ENCODE results near the gene SCMH1. TPM values are rescaled to one million over a fixed set of nuclear protein-coding genes. Genes with fewer than 3 reads are reported as not detected.

SCMH1 gene
- total and polyA plus RNA-seq, 2 of the 4 experiments (the other 2 are of a cell fraction), result 9.0 to 19.4 TPM

DNA sequence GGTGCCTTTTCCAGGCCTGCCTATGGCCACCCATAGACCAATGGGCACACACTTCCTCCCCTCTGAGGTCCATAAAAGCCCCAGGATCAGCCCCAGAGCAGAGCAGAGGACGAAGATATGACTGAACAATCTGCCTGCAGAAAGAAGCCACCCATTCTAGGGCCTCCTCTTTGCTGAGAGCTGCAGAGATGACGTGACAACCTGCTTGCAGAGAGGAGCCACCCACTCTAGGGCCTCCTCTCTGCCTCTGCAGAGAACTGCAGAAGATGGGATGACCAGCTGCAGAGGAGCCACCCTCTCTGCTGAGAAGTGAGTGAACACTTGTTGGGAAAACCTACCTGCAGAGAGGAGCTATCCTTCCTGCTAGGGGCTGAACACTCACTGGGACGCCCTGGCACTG, 79.7 kb downstream of the SCMH1 start:
- Histone ChIP-seq H2BK120ac (ENCODE audit: low read depth, low read length) (no peak overlapping the region), H3K4me3 (ENCODE audit: insufficient read depth, low read depth, low read length) (no peak overlapping the region), H2AFZ (replicated peaks; ENCODE audit: low read length, poor library complexity) (no peak overlapping the region), H2AK5ac (ENCODE audit: low read depth, low read length) (no peak overlapping the region), H3K9ac (ENCODE audit: low read depth, low read length) (no peak overlapping the region), H3K79me1 (ENCODE audit: low read depth in 1 of 2, low read length in 2 of 2) (0 out of 4 replicates have a peak, but pooled peaks cover 0 to 7% of the 10 kb centered on the region in 2 experiments), H2BK15ac (ENCODE audit: low read depth, low read length) (no peak overlapping the region), H4K20me1 (ENCODE audit: insufficient read depth, low read length) (no peaks in the 10 kb centered on the region), H3K18ac (ENCODE audit: low read depth, low read length) (no peak overlapping the region), H2BK20ac (ENCODE audit: low read depth, low read length) (no peak overlapping the region), H4K8ac (ENCODE audit: low read depth in 2 of 2, low read length in 2 of 2) (no peak overlapping the region), H3K4me1 (ENCODE audit: control insufficient read depth, insufficient read depth, low read length) (no peaks in the 10 kb centered on the region), H3K9me3 (ENCODE audit: control insufficient read depth, insufficient read depth, low read length) (peaks cover 5% of the 10 kb centered on the region), H4K91ac (ENCODE audit: insufficient read depth, low read depth, low read length) (no peak overlapping the region), H3K27me3 (ENCODE audit: control insufficient read depth, insufficient read depth, low read length) (no peaks in the 10 kb centered on the region), H2BK5ac (ENCODE audit: low read depth, low read length, poor library complexity, severe bottlenecking) (no peak overlapping the region), H3K23ac (ENCODE audit: low read depth, low read length) (no peak overlapping the region), H3K9me1 (ENCODE audit: insufficient read depth, low read length) (no peaks in the 10 kb centered on the region), H3K4ac (ENCODE audit: low read depth, low read length) (no peak overlapping the region), H2AK9ac (replicated peaks; ENCODE audit: low read depth, low read length, poor library complexity) (no peak overlapping the region), H3K4me2 (ENCODE audit: low read depth, low read length) (no peak overlapping the region), H3K36me3 (ENCODE audit: control insufficient read depth, insufficient read depth, low read length) (peaks cover 5% of the 10 kb centered on the region; the same call in 1 of the 2 replicates), H4K5ac (ENCODE audit: low read depth, low read length) (no peak overlapping the region), H3K27ac (ENCODE audit: insufficient read depth, low read length) (no peak overlapping the region), H3K56ac (ENCODE audit: extremely low read depth, insufficient read depth, low read length) (no peak overlapping the region), H3K14ac (replicated peaks; ENCODE audit: low read depth, low read length) (no peak overlapping the region)
- dilution Hi-C loops (cut with HindIII; ENCODE audit: low sequenced_read_pairs, unreplicated experiment), result no loop called here
- ChIA-PET CTCF (no interaction called here), POLR2A (ENCODE audit: unreplicated experiment) (no interaction called here)
- no peak for DNase-seq
- TF ChIP-seq FOS (IDR thresholded peaks at IDR 0.05; ENCODE audit: low read depth, low read length) (no peak), CEBPB (IDR thresholded peaks at IDR 0.05; ENCODE audit: low read depth, low read length) (no peak), CHD1 (IDR thresholded peaks at IDR 0.05; ENCODE audit: low read depth, low read length) (no peak), MAFK (IDR thresholded peaks at IDR 0.05; ENCODE audit: low read depth, low read length) (no peak), RAD21 (IDR thresholded peaks at IDR 0.05; ENCODE audit: low read length) (no peak), POLR2A (IDR thresholded peaks at IDR 0.05; ENCODE audit: low read depth, low read length) (no peak), BHLHE40 (IDR thresholded peaks at IDR 0.05; ENCODE audit: low read depth, low read length) (no peak), MXI1 (IDR thresholded peaks at IDR 0.05; ENCODE audit: borderline replicate concordance, low read depth, low read length) (no peak), SMC3 (IDR thresholded peaks at IDR 0.05; ENCODE audit: low read depth, low read length) (no peak), RCOR1 (IDR thresholded peaks at IDR 0.05; ENCODE audit: insufficient replicate concordance, low read length) (no peak)
- TF ChIP-seq, protein P1, sequence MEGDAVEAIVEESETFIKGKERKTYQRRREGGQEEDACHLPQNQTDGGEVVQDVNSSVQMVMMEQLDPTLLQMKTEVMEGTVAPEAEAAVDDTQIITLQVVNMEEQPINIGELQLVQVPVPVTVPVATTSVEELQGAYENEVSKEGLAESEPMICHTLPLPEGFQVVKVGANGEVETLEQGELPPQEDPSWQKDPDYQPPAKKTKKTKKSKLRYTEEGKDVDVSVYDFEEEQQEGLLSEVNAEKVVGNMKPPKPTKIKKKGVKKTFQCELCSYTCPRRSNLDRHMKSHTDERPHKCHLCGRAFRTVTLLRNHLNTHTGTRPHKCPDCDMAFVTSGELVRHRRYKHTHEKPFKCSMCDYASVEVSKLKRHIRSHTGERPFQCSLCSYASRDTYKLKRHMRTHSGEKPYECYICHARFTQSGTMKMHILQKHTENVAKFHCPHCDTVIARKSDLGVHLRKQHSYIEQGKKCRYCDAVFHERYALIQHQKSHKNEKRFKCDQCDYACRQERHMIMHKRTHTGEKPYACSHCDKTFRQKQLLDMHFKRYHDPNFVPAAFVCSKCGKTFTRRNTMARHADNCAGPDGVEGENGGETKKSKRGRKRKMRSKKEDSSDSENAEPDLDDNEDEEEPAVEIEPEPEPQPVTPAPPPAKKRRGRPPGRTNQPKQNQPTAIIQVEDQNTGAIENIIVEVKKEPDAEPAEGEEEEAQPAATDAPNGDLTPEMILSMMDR (conservative IDR thresholded peaks at IDR 0.05; ENCODE audit: low read depth, low read length), result no peak
- TF ChIP-seq, protein P2, sequence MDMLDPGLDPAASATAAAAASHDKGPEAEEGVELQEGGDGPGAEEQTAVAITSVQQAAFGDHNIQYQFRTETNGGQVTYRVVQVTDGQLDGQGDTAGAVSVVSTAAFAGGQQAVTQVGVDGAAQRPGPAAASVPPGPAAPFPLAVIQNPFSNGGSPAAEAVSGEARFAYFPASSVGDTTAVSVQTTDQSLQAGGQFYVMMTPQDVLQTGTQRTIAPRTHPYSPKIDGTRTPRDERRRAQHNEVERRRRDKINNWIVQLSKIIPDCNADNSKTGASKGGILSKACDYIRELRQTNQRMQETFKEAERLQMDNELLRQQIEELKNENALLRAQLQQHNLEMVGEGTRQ (IDR thresholded peaks at IDR 0.05; ENCODE audit: low read depth, low read length), result no peak
- intact Hi-C loops (cut with micrococcal nuclease), result no loop called here
- ATAC-seq (ENCODE audit: low read depth), result no peak
- in situ Hi-C loops (cut with MboI; ENCODE audit: low sequenced_read_pairs), result no loop called here
- WGBS, 2 experiments (ENCODE audit: extremely low coverage in 2 of 2, insufficient read length in 1 of 2), result 100% methylated on average over 2 of the region's 3 CpGs; no CpG with 5 or more reads in 1 of the 2 experiments
- BruUV-seq (replicated peaks), result no TSS peak

Measured in IMR-90 (cell line).